HG03342 (cell line): ENCODE data around the gene CCDC54.

Experiments used
- ATAC-seq: cut with Tn5 transposase; IDR thresholded peaks from one replicate; pipeline ENCODE4 v1.9.1; 2021; ENCODE audit warnings: mild to moderate bottlenecking, moderate library complexity; ENCODE audit not compliant: unreplicated experiment

CCDC54 gene

GRCh38 chr3:107392549-107393165 lies 15.4 kb downstream of the CCDC54 start:
- ATAC-seq, result no peak

GRCh38 chr3:107394502-107394901 lies 17.3 kb downstream of the CCDC54 start:
- ATAC-seq, result no peak

GRCh38 chr3:107395066-107395465 lies 17.8 kb downstream of the CCDC54 start:
- no peak for ATAC-seq

DNA sequence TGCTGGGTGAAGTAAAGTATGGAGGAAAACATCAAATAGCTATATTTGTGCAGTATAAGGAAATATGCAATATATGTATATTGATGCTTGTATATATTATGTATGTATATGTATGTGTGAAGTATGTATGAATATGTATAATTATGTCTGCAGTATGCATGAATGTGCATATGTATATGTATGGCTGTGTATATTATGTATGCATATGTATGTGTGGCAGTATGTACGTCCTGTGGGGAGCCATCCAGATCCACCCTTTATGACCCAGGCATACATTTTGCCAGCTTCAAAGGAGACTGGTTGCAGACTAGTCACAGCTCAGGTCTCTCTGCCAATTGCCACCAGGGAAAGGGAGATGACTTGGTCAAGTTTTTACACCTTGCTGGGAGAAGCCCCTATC lies 24.1 kb downstream of the CCDC54 start:
- ATAC-seq, result no peak

- no peak for ATAC-seq
Observed at GRCh38 chr3:107402214-107402613, 25.0 kb downstream of the CCDC54 start.

GRCh38 chr3:107404727-107405469 lies 27.7 kb downstream of the CCDC54 start:
- no peak for ATAC-seq

DNA sequence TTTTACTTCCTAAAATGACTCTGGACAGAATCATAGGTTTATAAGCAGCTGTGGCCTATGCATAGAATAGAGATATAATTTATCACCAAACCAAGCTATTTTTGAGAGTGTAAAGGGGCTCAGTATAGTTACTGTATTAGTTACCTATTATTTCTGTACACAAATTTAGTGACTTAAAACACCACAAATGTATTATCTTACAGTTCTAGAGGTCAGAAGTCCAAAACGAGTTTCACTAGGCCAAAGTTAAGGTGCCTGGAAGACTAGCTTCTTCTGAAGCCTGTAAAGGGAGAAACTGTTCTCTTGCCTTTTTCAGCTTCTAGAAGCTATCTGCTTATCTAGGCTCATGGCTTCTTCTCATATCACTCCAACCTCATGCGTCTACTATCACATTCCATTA lies 30.1 kb downstream of the CCDC54 start:
- ATAC-seq, result no peak

- no peak for ATAC-seq
Observed at GRCh38 chr3:107408513-107408912, 31.3 kb downstream of the CCDC54 start.

DNA sequence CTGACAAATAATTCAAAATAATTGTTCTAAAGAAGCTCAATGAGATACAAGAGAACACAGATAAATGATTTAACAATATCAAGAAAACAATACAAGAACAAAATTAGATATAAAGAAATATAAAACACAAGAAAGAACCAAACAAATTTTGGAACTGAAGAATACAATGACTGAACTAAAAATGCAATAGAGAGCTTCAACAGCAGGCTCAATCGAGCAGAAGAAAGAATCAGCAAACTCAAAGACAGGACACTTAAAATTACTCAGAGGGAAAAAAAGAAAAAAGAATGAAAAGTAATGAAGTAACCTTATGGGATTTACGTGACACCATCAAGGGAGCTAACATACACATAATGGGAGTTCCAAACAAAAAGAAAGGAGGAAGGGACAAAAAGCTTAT lies 32.1 kb downstream of the CCDC54 start:
- no peak for ATAC-seq

DNA sequence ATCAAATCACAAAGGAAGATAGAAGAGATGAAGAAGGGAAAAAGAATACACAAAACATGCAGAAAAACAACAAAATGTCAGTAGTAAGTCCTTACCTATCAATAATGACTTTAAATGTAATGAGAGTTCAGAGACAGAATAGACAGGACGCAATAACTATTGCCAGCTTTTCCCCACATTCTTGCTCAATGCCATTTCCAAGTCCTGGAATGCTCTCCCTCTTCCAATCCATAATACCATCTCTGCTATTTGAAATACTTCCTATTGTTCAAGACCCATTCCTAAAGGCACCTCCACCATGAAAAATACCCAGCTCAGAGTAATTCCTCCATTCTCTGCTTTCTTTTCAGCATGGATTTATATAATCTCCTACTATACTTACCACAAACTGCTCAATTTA lies 33.4 kb downstream of the CCDC54 start:
- ATAC-seq, result no peak

DNA sequence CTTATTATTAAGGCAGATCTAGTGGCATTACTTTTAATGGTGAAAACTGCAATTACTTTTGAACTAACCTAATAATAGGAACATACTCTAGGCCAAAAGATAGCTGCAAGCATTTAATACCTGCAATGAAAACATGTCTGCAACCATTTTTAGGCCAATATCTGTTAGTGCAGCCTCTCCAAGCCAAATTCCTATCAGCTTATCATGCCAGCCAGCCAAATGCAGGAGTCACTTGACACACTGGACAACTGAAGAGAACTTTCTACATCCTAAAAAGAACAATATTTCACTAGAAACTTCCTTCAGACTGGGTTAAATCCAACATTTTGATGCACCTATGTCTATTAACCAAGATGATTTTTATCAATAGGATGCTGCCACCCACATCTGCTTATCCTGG lies 33.8 kb downstream of the CCDC54 start:
- ATAC-seq, result no peak

- no peak for ATAC-seq
Observed at GRCh38 chr3:107411779-107412178, 34.5 kb downstream of the CCDC54 start.

- ATAC-seq, result no peak
Observed at GRCh38 chr3:107412376-107412775, 35.1 kb downstream of the CCDC54 start.

DNA sequence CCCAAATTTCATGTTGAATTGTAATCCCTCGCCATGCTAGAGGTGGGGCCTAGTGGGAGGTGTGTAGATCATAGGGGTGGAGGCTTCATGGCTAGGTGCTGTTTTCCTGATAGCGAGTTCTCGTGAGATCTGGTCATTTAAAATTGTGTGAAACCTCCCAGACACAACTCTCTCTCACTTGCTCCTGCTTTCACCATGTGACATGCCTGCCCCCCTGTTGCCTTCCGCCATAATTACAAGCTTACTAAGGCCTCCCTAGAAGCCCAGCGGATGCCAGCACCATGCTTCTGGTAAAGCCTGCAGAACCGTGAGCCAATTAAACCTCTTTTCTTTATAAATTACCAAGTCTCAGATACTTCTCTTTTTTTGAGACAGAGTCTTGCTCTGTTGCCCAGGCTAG lies 36.0 kb downstream of the CCDC54 start:
- ATAC-seq, result no peak

- ATAC-seq, result peak; percentile 90
Observed at GRCh38 chr3:107414325-107414964, 37.2 kb downstream of the CCDC54 start.

GRCh38 chr3:107416138-107416537 lies 38.9 kb downstream of the CCDC54 start:
- no peak for ATAC-seq

DNA sequence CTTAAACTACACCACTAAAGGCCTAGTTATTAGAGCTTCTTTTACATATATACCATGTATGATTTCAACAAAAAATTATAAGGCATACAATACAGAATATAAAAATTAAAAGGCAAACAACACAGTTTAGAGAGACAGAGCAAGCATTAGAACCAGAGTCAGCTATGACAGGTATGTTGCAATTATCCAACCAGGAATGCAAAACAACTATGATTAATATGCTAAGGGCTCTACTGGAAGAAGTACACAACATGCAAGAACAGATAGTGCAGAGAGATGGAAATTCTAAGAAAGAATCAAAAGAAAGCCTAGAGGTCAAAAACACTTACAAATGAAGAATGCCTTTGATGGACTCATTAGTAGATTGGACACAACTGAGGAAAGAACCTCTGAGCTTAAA lies 39.6 kb downstream of the CCDC54 start:
- no peak for ATAC-seq

- peak; percentile 80 for ATAC-seq
Observed at GRCh38 chr3:107421170-107421792, 44.0 kb downstream of the CCDC54 start.

DNA sequence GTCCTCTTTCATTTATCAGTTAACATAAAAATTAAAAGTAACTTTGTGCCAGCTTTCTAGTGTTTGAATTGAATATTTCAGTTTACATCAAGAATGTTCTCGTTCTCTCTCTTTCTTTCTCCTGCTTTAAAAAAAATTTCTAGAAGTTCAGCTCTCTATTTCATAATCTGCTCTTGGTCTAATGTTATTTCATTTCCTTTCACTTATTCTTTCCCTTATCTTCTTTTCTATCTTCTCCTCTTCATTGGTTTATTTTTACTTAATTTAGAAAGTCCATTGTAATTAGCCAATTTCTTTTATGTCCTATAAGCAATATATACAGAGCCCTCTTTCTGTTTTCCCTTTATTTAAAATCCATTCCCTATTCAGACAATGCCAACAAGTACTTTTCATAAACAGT lies 44.6 kb downstream of the CCDC54 start:
- ATAC-seq, result no peak

- no peak for ATAC-seq
Observed at GRCh38 chr3:107425033-107425432, 47.8 kb downstream of the CCDC54 start.

DNA sequence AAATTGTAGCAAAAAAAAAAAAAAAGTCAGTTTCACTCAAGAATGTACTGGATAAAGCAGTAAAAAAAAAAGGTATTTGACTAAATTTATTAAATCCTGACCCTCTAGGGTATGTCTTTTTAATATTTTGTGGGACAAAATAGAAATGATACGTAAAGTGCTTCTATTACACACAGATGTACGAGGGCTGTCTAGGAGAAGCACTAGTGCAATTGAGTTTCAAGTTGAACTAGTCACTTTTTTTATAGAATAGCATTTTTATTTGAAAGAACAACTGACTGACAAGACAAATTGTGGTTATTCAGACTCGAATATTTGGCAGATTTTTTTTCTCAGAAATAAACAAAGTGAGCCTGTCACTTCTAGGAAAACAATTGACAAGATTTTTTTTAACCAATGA lies 49.0 kb downstream of the CCDC54 start:
- no peak for ATAC-seq
